Heart right ventricle (tissue), 16 donors: Measurements from ENCODE around the gene ZNF853. TPM values are rescaled to one million over a fixed set of nuclear protein-coding genes. Genes with fewer than 3 reads are reported as not detected.

ENCODE experiments used
- ATAC-seq, 8 donors: fragments of 200-7000 bp; cut with Tn5 transposase; one replicate each; pipeline ENCODE4 v1.9.1; 2020; ENCODE audit warnings: mild to moderate bottlenecking in 8 of 8, moderate library complexity in 8 of 8, moderate number of reproducible peaks in 1 of 8
- DNase-seq, 2 donors: peaks; one replicate each; pipeline ENCODE4 v3.0.0-alpha.2; 2020
- H3K27ac ChIP-seq, 10 donors: fragments of 200-600 bp; sonication (generic) in 2 of 10; one replicate each; pipeline versions ENCODE4 v1.5.0 to v1.8.0; 2020 to 2022; ENCODE audit warnings: mild to moderate bottlenecking in 3 of 10
- H3K27me3 ChIP-seq, 7 donors: fragments of 200-600 bp; one replicate each; pipeline ENCODE4 v1.8.0; 2021 to 2022; ENCODE audit warnings: mild to moderate bottlenecking in 2 of 7
- H3K36me3 ChIP-seq, 9 donors: fragments of 200-600 bp; sonication (generic) in 1 of 9; one replicate each; pipeline versions ENCODE4 v1.5.0 to v1.8.0; 2020 to 2022; ENCODE audit warnings: mild to moderate bottlenecking in 2 of 9
- H3K4me1 ChIP-seq, 9 donors: fragments of 200-600 bp; sonication (generic) in 1 of 9; one replicate each; pipeline versions ENCODE4 v1.5.0 to v1.8.0; 2020 to 2022; ENCODE audit warnings: mild to moderate bottlenecking in 4 of 9
- H3K4me3 ChIP-seq, 10 donors: fragments of 200-600 bp; sonication (generic) in 2 of 10; one replicate each; pipeline versions ENCODE4 v1.5.0 to v1.8.0; 2020 to 2022; ENCODE audit warnings: mild to moderate bottlenecking in 7 of 10, moderate library complexity in 2 of 10
- H3K9me3 ChIP-seq, 11 donors: fragments of 200-600 bp in 10 of 11; sonication (generic) in 2 of 11; one replicate each; pipeline versions ENCODE4 v1.5.0 to v1.8.0; 2013 to 2022; ENCODE audit warnings: mild to moderate bottlenecking in 2 of 11, control low read depth in 1 of 11, moderate library complexity in 1 of 11
- WGBS, 2 donors: extraction: QIAGEN DNeasy Blood & Tissue Kit; methylation state at CpG; one replicate each; pipeline ENCODE4 v1.1.7; 2013; ENCODE audit warnings: inconsistent platforms in 1 of 2; 5-methylcytosine and 5-hydroxymethylcytosine counted together
- intact Hi-C, 10 donors: fragments of 100-400 bp; cut with DNase I; formaldehyde crosslinking; loops; one replicate each; pipeline versions ENCODE4 v1.11.1 to v1.14.2; 2022
- polyA plus RNA-seq, 2 donors: library from polyadenylated mRNA; stranded (reverse); fragments of 200-250 nt; gene quantifications; one replicate each; pipeline ENCODE4 v1.2.3, GENCODE V29; 2013
- total RNA-seq, 10 donors: library from RNA; stranded (reverse); fragmentation: NEBNext Ultra II Directional in 3 of 10; extraction: Animal tissue kit (Norgen Biotek cat#: 25700) in 3 of 10; gene quantifications; one replicate each; pipeline versions ENCODE4 v1.2.1 to v1.2.4, GENCODE V29; 2021 to 2023
- TF ChIP-seq, protein P1 (sequence below), 9 donors: fragments of 200-600 bp; sonication (generic) in 2 of 9; IDR thresholded peaks; one replicate each; pipeline versions ENCODE4 v1.5.0 to v1.8.0; 2021 to 2022; ENCODE audit warnings: antibody characterized with exemption in 9 of 9, mild to moderate bottlenecking in 5 of 9, moderate library complexity in 1 of 9
- donor health status: Arrhythmogenic right ventricular cardiomyopathy.
- donor health status: ischemic (EF 13 %, LVEDD 7.1; RV severe dilation, severe dysfunction).
- donor health status: healthy with polysubstance abuse.
- donor health status: DM: no; HTN: yes; CAD: no.
- donor health status: DM: no; HTN: no; CAD: no.
- donor health status: ischemic (EF 25% LVEDD 6.9; RV normal size, moderate dysfunction).
- donor health status: ischemic (EF 25% LVEDD 5.7; RV mildly dilated, moderate dysfunction).
- donor health status: healthy.
- donor health status: DM: yes; HTN: yes; CAD: no.
- donor health status: Ischemic cardiomyopathy.
- donor health status: ischemic (EF 35%, LVEDD 5.7; RV mildly dilated, moderate dysfunction).
- donor health status: nonischemic (EF 11% LVEDD 7.7; RV severe dilation, severe dysfunction).
- donor health status: DM: yes; HTN: yes; CAD: no.
- donor health status: PGD.
- donor health status: ischemic (EF 29% LVEDD 5.4; RV normal size, mild dysfunction).
- donor health status: nonischemic (EF 23%, LVEDD 6.1; RV moderate dilation, normal function).

Gene ZNF853
- total and polyA plus RNA-seq, 12 donors = 1.2 to 16.3 (median 13.2) TPM

DNA sequence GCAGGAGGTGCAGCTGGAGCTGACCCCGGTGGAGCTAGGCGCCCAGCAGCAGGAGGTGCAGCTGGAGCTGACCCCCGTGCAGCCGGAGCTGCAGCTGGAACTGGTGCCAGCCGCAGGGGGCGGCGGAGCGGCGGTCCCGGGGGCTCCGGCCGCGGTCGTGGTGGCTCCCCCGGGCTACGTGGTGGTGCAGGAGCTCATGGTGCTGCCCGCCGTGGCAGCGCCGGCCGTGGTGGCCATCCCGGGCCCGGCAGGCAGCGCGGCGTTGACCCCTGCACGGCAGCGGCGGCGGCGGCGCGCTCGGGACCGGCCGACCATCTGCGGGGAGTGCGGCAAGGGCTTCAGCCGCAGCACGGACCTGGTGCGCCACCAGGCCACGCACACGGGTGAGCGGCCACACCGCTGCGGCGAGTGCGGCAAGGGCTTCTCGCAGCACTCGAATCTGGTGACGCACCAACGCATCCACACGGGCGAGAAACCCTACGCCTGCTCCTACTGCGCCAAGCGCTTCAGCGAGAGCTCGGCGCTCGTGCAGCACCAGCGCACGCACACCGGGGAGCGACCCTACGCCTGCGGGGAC is 6.8 kb downstream of the ZNF853 start:
- Histone ChIP-seq H3K27me3 (no peaks in the 10 kb centered on the region), H3K4me3 (no peak overlapping the region), H3K36me3 (peaks cover 0 to 65% (median 8%) of the 10 kb centered on the region in 9 donors), H3K9me3 (no peaks in the 10 kb centered on the region), H3K27ac (no peak overlapping the region), H3K4me1 (peaks cover 0 to 3% (median 0%) of the 10 kb centered on the region in 9 donors)
- ATAC-seq (no peak), DNase-seq (no peak)
- intact Hi-C loops = no loop called here
- TF ChIP-seq, protein P1, sequence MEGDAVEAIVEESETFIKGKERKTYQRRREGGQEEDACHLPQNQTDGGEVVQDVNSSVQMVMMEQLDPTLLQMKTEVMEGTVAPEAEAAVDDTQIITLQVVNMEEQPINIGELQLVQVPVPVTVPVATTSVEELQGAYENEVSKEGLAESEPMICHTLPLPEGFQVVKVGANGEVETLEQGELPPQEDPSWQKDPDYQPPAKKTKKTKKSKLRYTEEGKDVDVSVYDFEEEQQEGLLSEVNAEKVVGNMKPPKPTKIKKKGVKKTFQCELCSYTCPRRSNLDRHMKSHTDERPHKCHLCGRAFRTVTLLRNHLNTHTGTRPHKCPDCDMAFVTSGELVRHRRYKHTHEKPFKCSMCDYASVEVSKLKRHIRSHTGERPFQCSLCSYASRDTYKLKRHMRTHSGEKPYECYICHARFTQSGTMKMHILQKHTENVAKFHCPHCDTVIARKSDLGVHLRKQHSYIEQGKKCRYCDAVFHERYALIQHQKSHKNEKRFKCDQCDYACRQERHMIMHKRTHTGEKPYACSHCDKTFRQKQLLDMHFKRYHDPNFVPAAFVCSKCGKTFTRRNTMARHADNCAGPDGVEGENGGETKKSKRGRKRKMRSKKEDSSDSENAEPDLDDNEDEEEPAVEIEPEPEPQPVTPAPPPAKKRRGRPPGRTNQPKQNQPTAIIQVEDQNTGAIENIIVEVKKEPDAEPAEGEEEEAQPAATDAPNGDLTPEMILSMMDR (IDR thresholded peaks at IDR 0.05) = no peak
- WGBS, 2 donors = 97% methylated on average over 66 to 67 of the region's 67 CpGs

GRCh38 chr7:6623589-6624245 is 8.3 kb downstream of the ZNF853 start:
- no peaks in the 10 kb centered on the region for H3K9me3 ChIP-seq
- peak overlapping the region in 1 of 10 donors; percentile 53 for H3K27ac ChIP-seq
- WGBS, 2 donors = 83 to 84% methylated on average over 15 of the region's 15 CpGs
- intact Hi-C loops = no loop called here
- DNase-seq (no peak), ATAC-seq (no peak)
- H3K27me3 ChIP-seq = no peaks in the 10 kb centered on the region
- TF ChIP-seq, protein P1 (IDR thresholded peaks at IDR 0.05) = no peak
- H3K4me1 ChIP-seq = peaks cover 0 to 3% (median 0%) of the 10 kb centered on the region in 9 donors
- H3K36me3 ChIP-seq = peaks cover 0 to 51% (median 8%) of the 10 kb centered on the region in 9 donors
- no peak overlapping the region for H3K4me3 ChIP-seq

DNA sequence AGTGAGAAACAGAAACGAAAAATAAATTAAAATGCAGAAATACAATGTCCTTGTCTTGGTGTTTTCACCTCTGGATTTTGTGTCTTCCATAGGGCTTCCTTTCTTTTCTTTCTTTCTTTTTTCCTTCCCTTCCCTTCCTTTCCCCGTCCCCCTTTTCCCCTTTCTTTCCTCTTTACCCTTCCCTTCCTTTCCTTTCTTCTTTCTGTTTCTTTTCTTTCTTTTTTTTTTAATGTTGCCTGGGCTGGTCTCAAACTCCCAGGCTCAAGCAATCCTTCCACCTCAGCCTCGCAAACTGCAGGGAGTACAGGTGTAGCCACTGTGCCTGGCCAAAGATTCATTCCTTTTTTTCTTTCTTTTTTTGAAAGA is 8.8 kb downstream of the ZNF853 start:
- intact Hi-C loops = no loop called here
- H3K27ac ChIP-seq = peak overlapping the region in 1 of 10 donors; percentile 53
- TF ChIP-seq, protein P1 (IDR thresholded peaks at IDR 0.05) = no peak
- peaks cover 0 to 3% (median 0%) of the 10 kb centered on the region in 9 donors for H3K4me1 ChIP-seq
- 79 to 83% methylated on average over 3 of the region's 3 CpGs for WGBS, 2 donors
- peaks cover 0 to 51% (median 8%) of the 10 kb centered on the region in 9 donors for H3K36me3 ChIP-seq
- H3K27me3 ChIP-seq = no peaks in the 10 kb centered on the region
- DNase-seq = no peak
- H3K4me3 ChIP-seq = no peak overlapping the region
- H3K9me3 ChIP-seq = no peaks in the 10 kb centered on the region
- no peak for ATAC-seq

- TF ChIP-seq, protein P1 (IDR thresholded peaks at IDR 0.05) = no peak
- no peaks in the 10 kb centered on the region for H3K4me1 ChIP-seq
- ATAC-seq = no peak
- peaks cover 0 to 22% (median 0%) of the 10 kb centered on the region in 9 donors for H3K36me3 ChIP-seq
- H3K9me3 ChIP-seq = no peaks in the 10 kb centered on the region
- no peak for DNase-seq
- no peaks in the 10 kb centered on the region for H3K27me3 ChIP-seq
- no peak overlapping the region for H3K4me3 ChIP-seq
- intact Hi-C loops = no loop called here
- WGBS, 2 donors = 88 to 89% methylated on average over 6 of the region's 6 CpGs
- H3K27ac ChIP-seq = no peak overlapping the region
Measured at GRCh38 chr7:6628045-6628444, 12.6 kb downstream of the ZNF853 start.
